Stimulated activated memory B cell treated with anti-CD40 and anti-IgM and Interleukin-4, amounts not matched to agents 10 μg/mL and 1 μg/mL and 100 μg/mL, for 72 hours (primary cell): ENCODE data around the gene KIF6.

Source experiments
- ATAC-seq: fragments of 150-1000 bp; cut with Tn5 transposase; 2 replicates; pipeline ENCODE4 v1.10.0; 2021
- H3K27ac Mint-ChIP-seq: one replicate; pipeline ENCODE4 v1.8.0; 2022; ENCODE audit warnings: mild to moderate bottlenecking, mixed read lengths
- H3K27me3 Mint-ChIP-seq: one replicate; pipeline ENCODE4 v1.8.0; 2022; ENCODE audit warnings: mixed read lengths
- H3K36me3 Mint-ChIP-seq: one replicate; pipeline ENCODE4 v1.8.0; 2022; ENCODE audit warnings: mixed read lengths
- H3K4me1 Mint-ChIP-seq: one replicate; pipeline ENCODE4 v1.8.0; 2022; ENCODE audit warnings: mixed read lengths
- H3K4me3 Mint-ChIP-seq: one replicate; pipeline ENCODE4 v1.8.0; 2022; ENCODE audit warnings: mild to moderate bottlenecking, moderate library complexity, mixed read lengths
- H3K9me3 Mint-ChIP-seq: one replicate; pipeline ENCODE4 v1.8.0; 2022; ENCODE audit warnings: mixed read lengths

The KIF6 gene

GRCh38 chr6:39341352-39341751 is 383.9 kb downstream of the KIF6 start:
- Mint-ChIP-seq H3K4me3 (no peak overlapping the region), H3K36me3 (peaks cover 5% of the 10 kb centered on the region), H3K27me3 (peaks cover 35% of the 10 kb centered on the region), H3K4me1 (peaks cover 18% of the 10 kb centered on the region), H3K9me3 (peaks cover 6% of the 10 kb centered on the region), H3K27ac (no peak overlapping the region)
- no peak for ATAC-seq

- Mint-ChIP-seq H3K4me3 (no peak overlapping the region), H3K4me1 (peaks cover 25% of the 10 kb centered on the region), H3K9me3 (peaks cover 6% of the 10 kb centered on the region), H3K27ac (no peak overlapping the region), H3K36me3 (peaks cover 5% of the 10 kb centered on the region), H3K27me3 (peaks cover 35% of the 10 kb centered on the region)
- ATAC-seq = no peak
Measured at GRCh38 chr6:39339868-39340550, 385.2 kb downstream of the KIF6 start.

- no peak for ATAC-seq
- peaks cover 35% of the 10 kb centered on the region for H3K27me3 Mint-ChIP-seq
- no peak overlapping the region for H3K27ac Mint-ChIP-seq
- H3K4me3 Mint-ChIP-seq = no peak overlapping the region
- no peaks in the 10 kb centered on the region for H3K9me3 Mint-ChIP-seq
- peaks cover 20% of the 10 kb centered on the region for H3K4me1 Mint-ChIP-seq
- no peaks in the 10 kb centered on the region for H3K36me3 Mint-ChIP-seq
Measured at GRCh38 chr6:39339096-39339867, 385.9 kb downstream of the KIF6 start.

- Mint-ChIP-seq H3K4me3 (no peak overlapping the region), H3K4me1 (peaks cover 20% of the 10 kb centered on the region), H3K9me3 (no peaks in the 10 kb centered on the region), H3K27me3 (peaks cover 35% of the 10 kb centered on the region), H3K27ac (no peak overlapping the region), H3K36me3 (no peaks in the 10 kb centered on the region)
- no peak for ATAC-seq
Measured at GRCh38 chr6:39338397-39338796, 386.8 kb downstream of the KIF6 start.

- no peak overlapping the region for H3K4me3 Mint-ChIP-seq
- H3K27me3 Mint-ChIP-seq = peaks cover 45% of the 10 kb centered on the region
- peaks cover 20% of the 10 kb centered on the region for H3K4me1 Mint-ChIP-seq
- H3K9me3 Mint-ChIP-seq = no peaks in the 10 kb centered on the region
- no peak for ATAC-seq
- no peaks in the 10 kb centered on the region for H3K36me3 Mint-ChIP-seq
- H3K27ac Mint-ChIP-seq = no peak overlapping the region
Measured at GRCh38 chr6:39335780-39336545, 389.2 kb downstream of the KIF6 start.

GRCh38 chr6:39333644-39334438 is 391.4 kb downstream of the KIF6 start:
- Mint-ChIP-seq H3K4me3 (no peak overlapping the region), H3K27ac (no peak overlapping the region), H3K36me3 (no peaks in the 10 kb centered on the region), H3K27me3 (peaks cover 31% of the 10 kb centered on the region), H3K9me3 (no peaks in the 10 kb centered on the region), H3K4me1 (peaks cover 27% of the 10 kb centered on the region)
- ATAC-seq = no peak

- Mint-ChIP-seq H3K9me3 (no peaks in the 10 kb centered on the region), H3K4me1 (peaks cover 7% of the 10 kb centered on the region), H3K27me3 (peaks cover 34% of the 10 kb centered on the region), H3K36me3 (no peaks in the 10 kb centered on the region), H3K27ac (no peak overlapping the region), H3K4me3 (no peak overlapping the region)
- no peak for ATAC-seq
Measured at GRCh38 chr6:39330476-39330875, 394.7 kb downstream of the KIF6 start.

- ATAC-seq = peak; percentile 81
- H3K4me1 Mint-ChIP-seq = peaks cover 7% of the 10 kb centered on the region
- peaks cover 38% of the 10 kb centered on the region for H3K27me3 Mint-ChIP-seq
- no peaks in the 10 kb centered on the region for H3K9me3 Mint-ChIP-seq
- no peak overlapping the region for H3K27ac Mint-ChIP-seq
- H3K4me3 Mint-ChIP-seq = no peak overlapping the region
- no peaks in the 10 kb centered on the region for H3K36me3 Mint-ChIP-seq
Measured at GRCh38 chr6:39330057-39330456, 395.2 kb downstream of the KIF6 start.

GRCh38 chr6:39328066-39328465 is 397.1 kb downstream of the KIF6 start:
- Mint-ChIP-seq H3K4me3 (no peak overlapping the region), H3K36me3 (no peaks in the 10 kb centered on the region), H3K9me3 (no peaks in the 10 kb centered on the region), H3K27me3 (peaks cover 40% of the 10 kb centered on the region), H3K27ac (no peak overlapping the region), H3K4me1 (peaks cover 7% of the 10 kb centered on the region)
- ATAC-seq = no peak

GRCh38 chr6:39327507-39327906 is 397.7 kb downstream of the KIF6 start:
- H3K27ac Mint-ChIP-seq = no peak overlapping the region
- ATAC-seq = no peak
- H3K9me3 Mint-ChIP-seq = no peaks in the 10 kb centered on the region
- H3K36me3 Mint-ChIP-seq = no peaks in the 10 kb centered on the region
- no peak overlapping the region for H3K4me3 Mint-ChIP-seq
- H3K27me3 Mint-ChIP-seq = peaks cover 35% of the 10 kb centered on the region
- peaks cover 7% of the 10 kb centered on the region for H3K4me1 Mint-ChIP-seq

GRCh38 chr6:39322306-39322850 is 402.8 kb downstream of the KIF6 start, which contains the start of gene KCNK16:
TSS of gene KCNK16 (minus strand) at chr6:39322702. CDS start at chr6:39322540, 162 bp downstream.
- no peak for ATAC-seq
- Mint-ChIP-seq H3K27me3 (peaks cover 33% of the 10 kb centered on the region), H3K4me1 (peaks cover 9% of the 10 kb centered on the region), H3K36me3 (no peaks in the 10 kb centered on the region), H3K27ac (no peak within 1 kb of the TSS), H3K4me3 (no peak within 1 kb of the TSS), H3K9me3 (no peaks in the 10 kb centered on the region)

GRCh38 chr6:39321761-39322160 is 403.4 kb downstream of the KIF6 start:
- Mint-ChIP-seq H3K36me3 (no peaks in the 10 kb centered on the region), H3K27me3 (peaks cover 32% of the 10 kb centered on the region), H3K9me3 (no peaks in the 10 kb centered on the region), H3K4me1 (peaks cover 9% of the 10 kb centered on the region), H3K4me3 (no peak overlapping the region), H3K27ac (no peak overlapping the region)
- no peak for ATAC-seq

GRCh38 chr6:39320363-39320984 is 404.7 kb downstream of the KIF6 start:
- Mint-ChIP-seq H3K36me3 (no peaks in the 10 kb centered on the region), H3K27ac (no peak overlapping the region), H3K9me3 (no peaks in the 10 kb centered on the region), H3K27me3 (peaks cover 32% of the 10 kb centered on the region), H3K4me1 (peaks cover 9% of the 10 kb centered on the region), H3K4me3 (no peak overlapping the region)
- ATAC-seq = no peak

- H3K27ac Mint-ChIP-seq = no peak overlapping the region
- no peak for ATAC-seq
- no peaks in the 10 kb centered on the region for H3K9me3 Mint-ChIP-seq
- H3K27me3 Mint-ChIP-seq = peaks cover 33% of the 10 kb centered on the region
- no peaks in the 10 kb centered on the region for H3K36me3 Mint-ChIP-seq
- peaks cover 9% of the 10 kb centered on the region for H3K4me1 Mint-ChIP-seq
- no peak overlapping the region for H3K4me3 Mint-ChIP-seq
Measured at GRCh38 chr6:39319621-39320362, 405.4 kb downstream of the KIF6 start.
